H1 (cell line): Measurements from ENCODE around the gene TRIM28. TPM values are rescaled to one million over a fixed set of nuclear protein-coding genes. Genes with fewer than 3 reads are reported as not detected.

Experiments
- CTCF ChIA-PET: fragments of 300-600 bp; sonication (Branson Sonifier 250); formaldehyde crosslinking; loops from one replicate; lab custom pipeline; 2021; ENCODE audit not compliant: partially characterized antibody; lab: Charles Lee
- POLR2A ChIA-PET: fragments of 300-600 bp; sonication (Branson Sonifier 250); formaldehyde crosslinking; loops from one replicate; lab custom pipeline; 2021; ENCODE audit warnings: inconsistent platforms; ENCODE audit not compliant: partially characterized antibody; lab: Charles Lee
- DNase-seq, 2 experiments: peaks; one replicate each; pipeline versions ENCODE4 v3.0.0 to v3.0.0-alpha.2; 2010 to 2022; ENCODE audit warnings: low spot score in 2 of 2, low read depth in 1 of 2, mixed read lengths in 1 of 2
- FAIRE-seq: peaks from 2 replicates; lab custom pipeline; 2011; peaks lifted over from hg19 to GRCh38; lab: Jason Lieb, UNC
- H2AFZ ChIP-seq: 2 replicates; pipeline ENCODE4 v1.8.1; 2012; ENCODE audit warnings: low read length, inconsistent platforms
- H2AK5ac ChIP-seq: 2 replicates; pipeline ENCODE4 v1.6.1; 2013; ENCODE audit warnings: low read depth, low read length
- H2BK120ac ChIP-seq: replicated peaks from 2 replicates; pipeline ENCODE3; 2013; ENCODE audit warnings: low read depth, low read length, inconsistent platforms
- H2BK12ac ChIP-seq: 2 replicates; pipeline ENCODE4 v1.6.1; 2013; ENCODE audit warnings: low read depth, low read length
- H2BK15ac ChIP-seq: 2 replicates; pipeline ENCODE4 v1.6.1; 2013; ENCODE audit warnings: low read length
- H2BK20ac ChIP-seq: 2 replicates; pipeline ENCODE4 v1.6.1; 2013; ENCODE audit warnings: low read length
- H2BK5ac ChIP-seq: 2 replicates; pipeline ENCODE4 v1.6.1; 2013; ENCODE audit warnings: low read depth, low read length
- H3K14ac ChIP-seq: 2 replicates; pipeline ENCODE4 v1.6.1; 2013; ENCODE audit warnings: inconsistent platforms; ENCODE audit not compliant: insufficient read length
- H3K18ac ChIP-seq: 2 replicates; pipeline ENCODE4 v1.6.1; 2013; ENCODE audit warnings: low read length; ENCODE audit errors: extremely low read depth
- H3K23ac ChIP-seq: 2 replicates; pipeline ENCODE4 v1.6.1; 2013; ENCODE audit warnings: inconsistent platforms; ENCODE audit not compliant: insufficient read length
- H3K23me2 ChIP-seq: 2 replicates; pipeline ENCODE4 v1.6.1; 2013; ENCODE audit warnings: low read depth, low read length
- H3K27ac ChIP-seq: 2 replicates; pipeline ENCODE4 v1.6.1; 2011; ENCODE audit warnings: low read depth, low read length, inconsistent platforms
- H3K27me3 ChIP-seq, 4 experiments: replicated peaks in 1 of 4; 1 replicate in 1 of 4; 2 replicates in 3 of 4; pipeline versions ENCODE4 v1.6.1 to v1.8.1; 2011 to 2013; ENCODE audit warnings: low read length in 3 of 4, mild to moderate bottlenecking in 3 of 4, inconsistent platforms in 2 of 4, mixed read lengths in 2 of 4, moderate library complexity in 1 of 4; ENCODE audit not compliant: control insufficient read depth in 3 of 4, insufficient read depth in 3 of 4; ENCODE audit errors: extremely low read depth in 1 of 4
- H3K36me3 ChIP-seq, 4 experiments: 2 replicates each; pipeline versions ENCODE4 v1.6.1 to v1.8.1; 2011 to 2013; ENCODE audit warnings: mild to moderate bottlenecking in 4 of 4, low read length in 3 of 4, moderate library complexity in 2 of 4, control low read depth in 1 of 4, inconsistent platforms in 1 of 4; ENCODE audit not compliant: insufficient read depth in 4 of 4, control insufficient read depth in 2 of 4
- H3K4ac ChIP-seq: replicated peaks from 2 replicates; pipeline ENCODE3; 2013; ENCODE audit warnings: low read length, low read depth, mixed read lengths, inconsistent platforms; ENCODE audit not compliant: insufficient read length
- H3K4me1 ChIP-seq, 4 experiments: replicated peaks in 1 of 4; 1 replicate in 1 of 4; 2 replicates in 3 of 4; pipeline versions ENCODE4 v1.6.1 to v1.8.1; 2011 to 2013; ENCODE audit warnings: low read length in 3 of 4, inconsistent platforms in 2 of 4, mixed read lengths in 1 of 4; ENCODE audit not compliant: insufficient read depth in 4 of 4, control insufficient read depth in 3 of 4
- H3K4me2 ChIP-seq, 2 experiments: 2 replicates each; pipeline versions ENCODE4 v1.6.1 to v1.8.1; 2011 to 2013; ENCODE audit warnings: low read depth in 2 of 2, low read length in 2 of 2, control low read depth in 1 of 2, inconsistent platforms in 1 of 2, mild to moderate bottlenecking in 1 of 2; ENCODE audit not compliant: insufficient read depth in 1 of 2
- H3K4me3 ChIP-seq, 4 experiments: fragments of 200-600, 300-600 bp in 1 of 4; sonication (generic), shearing (Covaris generic), sonication (Bioruptor Twin) in 1 of 4; 2 replicates each; pipeline versions ENCODE4 v1.5.1 to v1.8.1; 2011 to 2016; ENCODE audit warnings: low read length in 4 of 4, low read depth in 3 of 4, control low read depth in 2 of 4, inconsistent platforms in 2 of 4, mild to moderate bottlenecking in 2 of 4, mixed read lengths in 1 of 4, moderate library complexity in 1 of 4; ENCODE audit not compliant: insufficient read depth in 2 of 4; ENCODE audit errors: extremely low read depth in 1 of 4
- H3K56ac ChIP-seq: replicated peaks from 2 replicates; pipeline ENCODE3; 2013; ENCODE audit warnings: low read depth, mild to moderate bottlenecking, mixed read lengths, low read length, inconsistent platforms; ENCODE audit not compliant: insufficient read length
- H3K79me1 ChIP-seq: 2 replicates; pipeline ENCODE4 v1.6.1; 2013; ENCODE audit warnings: low read depth, low read length, control low read depth
- H3K79me2 ChIP-seq, 2 experiments: 2 replicates each; pipeline versions ENCODE4 v1.6.1 to v1.8.1; 2012 to 2013; ENCODE audit warnings: low read length in 2 of 2, mild to moderate bottlenecking in 2 of 2, inconsistent platforms in 1 of 2; ENCODE audit not compliant: insufficient read depth in 2 of 2, control insufficient read depth in 1 of 2
- H3K9ac ChIP-seq, 4 experiments: replicated peaks in 1 of 4; 1 replicate in 1 of 4; 2 replicates in 3 of 4; pipeline versions ENCODE4 v1.6.1 to v1.8.1; 2011 to 2013; ENCODE audit warnings: low read depth in 3 of 4, low read length in 3 of 4, control low read depth in 2 of 4, mild to moderate bottlenecking in 2 of 4, moderate library complexity in 2 of 4, inconsistent platforms in 1 of 4; ENCODE audit errors: extremely low read depth in 1 of 4
- H3K9me3 ChIP-seq, 2 experiments: 2 replicates each; pipeline versions ENCODE4 v1.6.1 to v1.8.1; 2012 to 2013; ENCODE audit warnings: mild to moderate bottlenecking in 2 of 2, moderate library complexity in 2 of 2, control low read depth in 1 of 2, inconsistent platforms in 1 of 2, low read depth in 1 of 2, low read length in 1 of 2, mixed read lengths in 1 of 2; ENCODE audit not compliant: insufficient read depth in 2 of 2
- H4K20me1 ChIP-seq, 2 experiments: replicated peaks in 1 of 2; 2 replicates each; pipeline versions ENCODE3 to v1.8.1; 2011 to 2013; ENCODE audit warnings: inconsistent platforms in 2 of 2, low read length in 2 of 2, mild to moderate bottlenecking in 1 of 2; ENCODE audit not compliant: insufficient read depth in 2 of 2, control insufficient read depth in 1 of 2
- H4K5ac ChIP-seq: 2 replicates; pipeline ENCODE4 v1.6.1; 2013; ENCODE audit warnings: low read length, low read depth, mixed read lengths, inconsistent platforms; ENCODE audit not compliant: insufficient read length
- H4K8ac ChIP-seq: 2 replicates; pipeline ENCODE4 v1.8.0; 2013; ENCODE audit warnings: mild to moderate bottlenecking, moderate library complexity, low read length, inconsistent platforms; ENCODE audit not compliant: insufficient read depth; ENCODE audit errors: extremely low read depth
- H4K91ac ChIP-seq: replicated peaks from 2 replicates; pipeline ENCODE3; 2013; ENCODE audit warnings: low read length, mixed read lengths, inconsistent platforms; ENCODE audit not compliant: insufficient read length
- CREB1 ChIP-seq: IDR thresholded peaks from 2 replicates; pipeline ENCODE4 v1.6.1; 2012; ENCODE audit warnings: inconsistent platforms
- GABPA ChIP-seq: IDR thresholded peaks from 2 replicates; pipeline ENCODE4 v1.6.1; 2011; ENCODE audit warnings: mild to moderate bottlenecking, low read length, moderate library complexity, borderline replicate concordance; ENCODE audit not compliant: insufficient read depth
- POLR2A ChIP-seq, 2 experiments: IDR thresholded peaks; 1 replicate in 1 of 2; 2 replicates in 1 of 2; pipeline ENCODE4 v1.6.1; 2011; ENCODE audit warnings: low read depth in 2 of 2, low read length in 2 of 2, mild to moderate bottlenecking in 2 of 2; ENCODE audit errors: control extremely low read depth in 1 of 2
- POLR2AphosphoS5 ChIP-seq: IDR thresholded peaks from 2 replicates; pipeline ENCODE4 v1.6.1; 2011; ENCODE audit warnings: low read depth, low read length
- RNF2 ChIP-seq: fragments of 200-900, 300-1000 bp; sonication (generic); IDR thresholded peaks from 2 replicates; pipeline ENCODE4 v1.7.1; 2016; ENCODE audit warnings: borderline replicate concordance, low read depth, mild to moderate bottlenecking, antibody characterized with exemption, low read length; ENCODE audit not compliant: poor library complexity, severe bottlenecking; ENCODE audit errors: missing control alignments
- SIX5 ChIP-seq: IDR thresholded peaks from 2 replicates; pipeline ENCODE4 v1.6.1; 2011; ENCODE audit warnings: mild to moderate bottlenecking, low read depth, low read length
- SUZ12 ChIP-seq: fragments of 200-600 bp; sonication (generic); IDR thresholded peaks from 2 replicates; pipeline ENCODE4 v1.6.1; 2012; ENCODE audit warnings: mild to moderate bottlenecking, inconsistent platforms, low read length, moderate library complexity, mixed read lengths
- TAF1 ChIP-seq: IDR thresholded peaks from 2 replicates; pipeline ENCODE4 v1.6.1; 2011; ENCODE audit warnings: mild to moderate bottlenecking, low read depth, low read length
- TCF12 ChIP-seq: IDR thresholded peaks from 2 replicates; pipeline ENCODE4 v1.6.1; 2011; ENCODE audit warnings: low read depth, mild to moderate bottlenecking, low read length
- whole genome bisulfite sequencing, 2 experiments: shearing (Covaris generic) in 1 of 2; methylation state at CpG; one replicate each; pipeline versions ENCODE4 v1.1.6 to v1.1.7; 2013 to 2015; ENCODE audit warnings: low lambda C conversion rate in 2 of 2, mixed read lengths in 2 of 2, inconsistent platforms in 1 of 2, low coverage in 1 of 2, missing lambda C conversion rate in 1 of 2; ENCODE audit not compliant: insufficient replicate concordance in 2 of 2, insufficient coverage in 1 of 2, insufficient read length in 1 of 2; ENCODE audit errors: extremely low coverage in 1 of 2, missing lambda C conversion rate in 1 of 2; 5-methylcytosine and 5-hydroxymethylcytosine counted together
- polyA plus RNA-seq, 7 experiments: library from polyadenylated mRNA; depleted of rRNA in 3 of 7; stranded (reverse) in 5 of 7; unstranded in 2 of 7; fragments of >200 nt in 5 of 7; fragments of 200-250 nt in 2 of 7; gene quantifications; 1 replicate in 5 of 7; 2 replicates in 1 of 7; 4 replicates in 1 of 7; pipeline versions ENCODE4 v1.2.1 to v1.2.3, GENCODE V29; 2011 to 2013; ENCODE audit warnings: missing spikeins in 2 of 7, mixed read lengths in 2 of 7
- total RNA-seq: library from RNA; stranded (reverse); fragmentation: NEBNext Ultra II Directional; extraction: Animal tissue kit (Norgen Biotek cat#: 25700); gene quantifications from 2 replicates; pipeline ENCODE4 v1.2.1, GENCODE V29; 2021

Gene TRIM28
- total and polyA plus RNA-seq, 2 of the 8 experiments (the other 6 are each of a cell fraction or from before 2014, with no cell fraction given): 1,433 to 1,442 TPM

DNA sequence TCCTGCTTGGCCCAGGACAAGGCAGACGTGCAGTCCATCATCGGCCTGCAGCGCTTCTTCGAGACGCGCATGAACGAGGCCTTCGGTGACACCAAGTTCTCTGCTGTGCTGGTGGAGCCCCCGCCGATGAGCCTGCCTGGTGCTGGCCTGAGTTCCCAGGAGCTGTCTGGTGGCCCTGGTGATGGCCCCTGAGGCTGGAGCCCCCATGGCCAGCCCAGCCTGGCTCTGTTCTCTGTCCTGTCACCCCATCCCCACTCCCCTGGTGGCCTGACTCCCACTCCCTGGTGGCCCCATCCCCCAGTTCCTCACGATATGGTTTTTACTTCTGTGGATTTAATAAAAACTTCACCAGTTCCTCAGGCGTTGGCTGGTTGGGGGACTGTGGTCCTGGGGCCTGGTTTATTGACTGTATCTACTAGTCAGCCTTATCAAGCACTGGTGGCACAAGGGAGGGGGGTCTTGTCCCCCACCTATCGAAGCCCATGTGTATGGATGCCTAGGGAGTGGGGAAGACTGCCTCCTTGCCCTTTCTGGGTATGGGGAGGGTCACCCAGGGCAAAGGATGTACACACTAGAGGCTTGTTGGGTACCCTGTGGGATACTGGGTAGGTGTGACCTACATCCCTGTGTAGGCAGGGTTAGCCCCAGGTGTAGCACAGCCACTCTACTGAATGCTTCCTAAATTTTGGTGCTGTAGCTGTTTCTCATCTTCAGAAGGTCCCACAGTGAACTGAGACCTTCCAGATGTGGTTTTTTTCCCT lies 6.7 kb downstream of the TRIM28 start:
- POLR2A ChIA-PET: interaction anchor here (1.2 to 13.8 kb wide), 5 partner anchors 14 to 179 kb away, joined by 3 to 650 read pairs (median 6); partner anchors contain the start of genes MZF1, SLC27A5, UBE2M and ZBTB45
- no peak overlapping the region for H3K23ac ChIP-seq
- peaks cover 22% of the 10 kb centered on the region for H3K79me1 ChIP-seq
- H3K14ac ChIP-seq: no peak overlapping the region
- TF ChIP-seq SUZ12 (no peak), GABPA (no peak), POLR2A (IDR thresholded peaks at IDR 0.05; ENCODE audit: control extremely low read depth in 1 of 2, low read depth in 2 of 2, low read length in 2 of 2) (peak; percentile 19 to 59), CREB1 (no peak), SIX5 (no peak), TAF1 (no peak), RNF2 (no peak), TCF12 (no peak), POLR2AphosphoS5 (peak; percentile 71)
- H3K9me3 ChIP-seq: no peaks in the 10 kb centered on the region
- no peak overlapping the region for H2BK120ac ChIP-seq
- peaks cover 15% of the 10 kb centered on the region for H3K23me2 ChIP-seq
- H2AFZ ChIP-seq: no peak overlapping the region
- peaks cover 19 to 40% of the 10 kb centered on the region in 2 experiments for H3K79me2 ChIP-seq
- no peak overlapping the region for H2BK12ac ChIP-seq
- no peak overlapping the region for H2BK20ac ChIP-seq
- H4K5ac ChIP-seq: no peak overlapping the region
- H2BK15ac ChIP-seq: no peak overlapping the region
- H3K9ac ChIP-seq: no peak overlapping the region
- H3K4me3 ChIP-seq: no peak overlapping the region
- CTCF ChIA-PET: interaction anchor here (1.2 to 3.8 kb wide), 4 partner anchors 28 to 211 kb away, joined by 3 to 26 read pairs (median 7); partner anchors contain the start of gene ZBTB45
- no peak overlapping the region for H4K8ac ChIP-seq
- no peak overlapping the region for H3K18ac ChIP-seq
- no peak overlapping the region for H4K91ac ChIP-seq
- H3K27ac ChIP-seq: no peak overlapping the region
- no peak overlapping the region for H2BK5ac ChIP-seq
- DNase-seq: no peak
- FAIRE-seq: no peak
- H2AK5ac ChIP-seq: no peak overlapping the region
- 98% methylated on average over 13 of the region's 13 CpGs; no CpG with 5 or more reads in 1 of the 2 experiments for WGBS, 2 experiments
- no peak overlapping the region for H3K4ac ChIP-seq
- no peak overlapping the region for H3K56ac ChIP-seq
- no peaks in the 10 kb centered on the region for H3K27me3 ChIP-seq
- H4K20me1 ChIP-seq: peaks cover 34 to 49% of the 10 kb centered on the region in 2 experiments
- H3K36me3 ChIP-seq: peaks cover 42 to 69% (median 59%) of the 10 kb centered on the region in 4 experiments
- H3K4me2 ChIP-seq: no peak overlapping the region
- H3K4me1 ChIP-seq: peaks cover 3 to 24% (median 14%) of the 10 kb centered on the region in 4 experiments
